Natural killer cell treated with Interleukin-12 subunit alpha and Interleukin-12 subunit beta and Interleukin-15 and Interleukin-18, amount 100 ng/mL, for 72 hours (primary cell): Measurements from ENCODE around the gene MRPL52. TPM values are rescaled to one million over a fixed set of nuclear protein-coding genes. Genes with fewer than 3 reads are reported as not detected.
"Not testable (repeated sequence)": the region's sequence is repeated elsewhere in the genome, so short reads cannot be mapped to it uniquely, and the experiment has no call there.

Experiments
- ATAC-seq, 2 donors: fragments of 150-1000 bp; cut with Tn5 transposase in 1 of 2; sonication (Bioruptor Pico), chemical (Tn5 transposase) in 1 of 2; 2 replicates each; pipeline ENCODE4 v1.10.0; 2021
- DNase-seq: peaks from one replicate; pipeline ENCODE4 v3.0.0; 2022; ENCODE audit warnings: low spot score
- H3K27ac Mint-ChIP-seq, 2 donors: 1 replicate in 1 of 2; 2 replicates in 1 of 2; pipeline ENCODE4 v1.8.0; 2022; ENCODE audit warnings: mixed read lengths in 2 of 2, mild to moderate bottlenecking in 1 of 2, moderate library complexity in 1 of 2
- H3K27me3 Mint-ChIP-seq, 2 donors: 1 replicate in 1 of 2; 2 replicates in 1 of 2; pipeline ENCODE4 v1.8.0; 2022; ENCODE audit warnings: mixed read lengths in 2 of 2
- H3K36me3 Mint-ChIP-seq: one replicate; pipeline ENCODE4 v1.8.0; 2022; ENCODE audit warnings: mixed read lengths
- H3K4me1 Mint-ChIP-seq, 2 donors: 1 replicate in 1 of 2; 2 replicates in 1 of 2; pipeline ENCODE4 v1.8.0; 2022; ENCODE audit warnings: low read depth in 2 of 2, mixed read lengths in 2 of 2, mild to moderate bottlenecking in 1 of 2
- H3K4me3 Mint-ChIP-seq: one replicate; pipeline ENCODE4 v1.8.0; 2022; ENCODE audit warnings: mixed read lengths
- H3K9me3 Mint-ChIP-seq: 2 replicates; pipeline ENCODE4 v1.8.0; 2022; ENCODE audit warnings: mixed read lengths
- total RNA-seq, 2 donors: library from RNA; stranded (reverse); gene quantifications; one replicate each; pipeline ENCODE4 v1.2.3, GENCODE V29; 2022

Gene MRPL52
- total RNA-seq, 2 donors from 2014 or later, result 116 to 134 TPM

DNA sequence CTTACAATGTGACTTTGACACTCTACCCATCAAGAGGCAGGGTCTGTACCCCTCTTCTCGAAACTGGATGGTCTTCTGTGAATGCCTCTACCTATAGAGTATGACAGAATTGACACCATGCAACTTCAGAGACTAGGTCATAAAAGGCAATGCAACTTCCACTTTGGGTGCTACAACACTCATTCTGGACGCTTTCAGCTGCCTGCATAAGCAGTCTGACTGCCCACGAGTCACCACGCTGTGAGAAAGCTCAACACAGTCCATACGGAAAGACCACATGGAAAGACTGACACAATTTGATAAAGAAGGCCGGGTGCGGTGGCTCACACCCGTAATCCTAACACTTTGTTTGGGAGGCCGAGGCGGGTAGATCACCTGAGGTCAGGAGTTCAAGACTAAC is 29.3 kb upstream of the MRPL52 start:
- no peak overlapping the region for H3K4me3 Mint-ChIP-seq
- no peaks in the 10 kb centered on the region for H3K9me3 Mint-ChIP-seq
- ATAC-seq (no peak), DNase-seq (no peak)
- no peaks in the 10 kb centered on the region for H3K4me1 Mint-ChIP-seq
- no peak overlapping the region for H3K27ac Mint-ChIP-seq
- peaks cover 46 to 69% of the 10 kb centered on the region in 2 donors for H3K27me3 Mint-ChIP-seq
- H3K36me3 Mint-ChIP-seq, result no peaks in the 10 kb centered on the region

DNA sequence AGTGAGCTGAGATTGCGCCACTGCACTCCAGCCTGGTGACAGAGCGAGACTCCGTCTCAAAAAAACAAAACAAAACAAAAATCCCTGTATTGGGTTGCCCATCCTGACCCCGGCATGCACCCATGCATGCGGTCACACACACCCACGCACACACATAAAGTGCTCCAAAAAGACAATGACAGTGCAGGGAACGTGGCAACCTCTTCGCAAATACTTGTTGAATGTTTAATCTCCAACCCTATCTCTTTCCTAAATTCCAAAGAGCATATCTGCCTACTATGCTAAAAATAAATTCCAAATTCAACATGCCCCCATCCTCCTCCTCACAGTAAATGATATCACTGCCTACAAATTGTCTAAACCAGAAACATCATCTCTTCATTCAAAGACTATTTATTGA is 28.0 kb upstream of the MRPL52 start:
- ATAC-seq, result no peak
- no peak for DNase-seq
- H3K36me3 Mint-ChIP-seq, result no peaks in the 10 kb centered on the region

DNA sequence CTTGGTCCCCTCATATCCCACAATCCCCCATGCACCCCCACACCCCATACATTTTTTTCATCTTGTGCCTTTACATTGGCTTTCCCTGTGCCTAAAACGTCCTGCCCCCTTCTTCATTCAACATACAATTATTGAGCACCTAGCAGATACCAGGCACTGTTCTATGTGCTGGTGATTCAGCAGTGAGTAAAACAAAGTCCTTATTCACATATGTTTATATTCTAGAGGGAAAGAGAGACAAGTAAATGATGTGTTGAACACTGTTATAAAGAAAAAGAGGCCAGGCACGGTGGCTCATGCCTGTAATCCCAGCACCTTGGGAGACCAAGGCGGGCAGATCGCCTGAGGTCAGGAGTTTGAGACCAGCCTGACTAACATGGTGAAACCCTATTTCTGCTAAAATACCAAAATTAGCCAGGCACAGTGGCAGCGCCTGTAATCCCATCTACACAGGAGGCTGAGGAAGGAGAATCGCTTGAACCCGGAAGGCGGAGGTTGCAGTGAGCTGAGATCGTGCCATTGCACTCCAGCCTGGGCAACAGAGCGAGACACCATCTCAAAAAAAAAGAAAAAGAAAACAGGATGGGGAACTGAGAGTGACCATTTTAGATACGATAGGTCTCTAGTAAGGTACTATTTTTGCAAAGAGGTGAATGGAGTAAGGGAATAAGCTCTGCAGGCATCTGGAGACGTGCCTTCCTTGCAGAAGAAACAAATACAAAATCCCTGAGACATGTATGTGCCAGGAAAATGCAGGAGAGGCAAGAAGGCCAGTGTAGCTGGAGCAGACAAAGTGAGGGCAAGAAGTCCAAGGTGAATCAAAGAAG is 26.6 kb upstream of the MRPL52 start:
- no peaks in the 10 kb centered on the region for H3K9me3 Mint-ChIP-seq
- no peak overlapping the region for H3K4me3 Mint-ChIP-seq
- H3K27me3 Mint-ChIP-seq, result peaks cover 43 to 75% of the 10 kb centered on the region in 2 donors
- ATAC-seq (no peak), DNase-seq (no peak)
- no peak overlapping the region for H3K27ac Mint-ChIP-seq
- no peaks in the 10 kb centered on the region for H3K4me1 Mint-ChIP-seq
- no peaks in the 10 kb centered on the region for H3K36me3 Mint-ChIP-seq

More for the DNA sequence above, 28.0 kb upstream of the MRPL52 start:
- no peak overlapping the region for H3K4me3 Mint-ChIP-seq
- no peaks in the 10 kb centered on the region for H3K9me3 Mint-ChIP-seq
- H3K27me3 Mint-ChIP-seq, result peaks cover 40 to 65% of the 10 kb centered on the region in 2 donors
- H3K4me1 Mint-ChIP-seq, result no peaks in the 10 kb centered on the region
- no peak overlapping the region for H3K27ac Mint-ChIP-seq

DNA sequence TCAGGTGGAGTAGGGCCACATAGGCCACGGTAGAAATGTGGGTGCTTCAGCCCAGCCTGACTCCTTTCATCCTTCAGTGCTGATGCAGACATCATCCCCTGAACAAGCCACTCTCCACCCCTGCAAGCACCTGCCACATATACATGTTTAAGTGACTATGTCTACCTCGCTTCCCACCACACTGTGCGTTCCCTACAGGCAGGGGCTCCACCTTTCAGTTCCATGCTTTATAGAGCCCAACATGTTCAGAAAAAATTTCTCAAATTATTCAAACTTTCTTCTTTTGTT is 26.1 kb upstream of the MRPL52 start:
- no peak overlapping the region for H3K27ac Mint-ChIP-seq
- no peaks in the 10 kb centered on the region for H3K9me3 Mint-ChIP-seq
- H3K27me3 Mint-ChIP-seq, result peaks cover 39 to 69% of the 10 kb centered on the region in 2 donors
- no peak for DNase-seq
- no peaks in the 10 kb centered on the region for H3K4me1 Mint-ChIP-seq
- H3K36me3 Mint-ChIP-seq, result no peaks in the 10 kb centered on the region
- ATAC-seq, result no peak
- no peak overlapping the region for H3K4me3 Mint-ChIP-seq

DNA sequence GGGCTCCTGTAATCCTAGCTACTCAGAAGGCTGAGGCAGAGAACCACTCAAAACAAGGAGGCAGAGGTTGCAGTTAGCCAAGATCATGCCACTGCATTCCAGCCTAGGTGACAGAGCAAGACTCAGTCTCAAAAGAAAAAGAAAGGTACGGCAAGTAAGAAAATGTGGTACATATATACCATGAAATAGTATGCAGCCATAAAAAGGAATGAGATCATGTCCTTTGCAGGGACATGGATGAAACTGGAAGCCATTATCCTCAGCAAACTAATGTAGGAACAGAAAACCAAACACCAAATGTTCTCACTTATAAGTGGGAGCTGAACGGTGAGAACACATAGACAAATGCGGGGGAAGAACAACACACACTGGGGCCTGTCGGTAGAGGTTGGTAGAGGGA is 24.5 kb upstream of the MRPL52 start:
- H3K4me3 Mint-ChIP-seq, ATAC-seq, H3K36me3 Mint-ChIP-seq, H3K9me3 Mint-ChIP-seq, H3K27ac Mint-ChIP-seq, DNase-seq, H3K4me1 Mint-ChIP-seq: not testable (repeated sequence)
- peaks cover 27 to 54% of the 10 kb centered on the region in 2 donors for H3K27me3 Mint-ChIP-seq

DNA sequence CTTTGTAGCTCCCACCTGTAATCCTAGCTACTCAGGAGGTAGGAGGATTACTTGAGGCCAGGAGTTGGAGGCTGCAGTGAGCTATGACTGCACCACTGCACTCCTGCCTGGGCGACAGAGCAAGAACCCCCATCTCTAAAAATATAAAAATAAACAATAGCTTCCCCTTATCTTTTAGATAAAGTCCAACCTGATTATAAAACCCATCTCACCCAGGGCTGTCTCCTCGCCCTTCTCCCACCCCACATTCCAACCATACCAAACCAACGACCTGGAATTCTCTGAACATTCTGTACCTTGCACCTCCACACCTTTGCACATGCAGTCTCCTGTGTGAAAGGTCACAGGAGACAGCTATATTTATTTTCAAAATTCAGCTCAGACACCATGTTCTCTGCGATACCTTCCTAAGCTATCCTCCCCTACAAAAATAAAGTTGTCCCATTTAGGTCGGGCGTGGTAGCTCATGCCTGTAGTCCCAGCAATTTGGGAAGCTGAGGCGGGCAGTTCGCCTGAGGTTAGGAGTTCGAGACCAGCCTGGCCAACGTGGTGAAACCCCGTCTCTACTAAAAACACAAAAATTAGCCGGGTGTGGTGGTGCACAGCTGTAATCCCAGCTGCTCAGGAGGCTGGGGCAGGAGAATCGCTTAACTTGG is 22.1 kb upstream of the MRPL52 start:
- no peaks in the 10 kb centered on the region for H3K4me1 Mint-ChIP-seq
- H3K36me3 Mint-ChIP-seq, result no peaks in the 10 kb centered on the region
- H3K9me3 Mint-ChIP-seq, result no peaks in the 10 kb centered on the region
- ATAC-seq, result no peak
- no peak overlapping the region for H3K4me3 Mint-ChIP-seq
- no peak overlapping the region for H3K27ac Mint-ChIP-seq
- H3K27me3 Mint-ChIP-seq, result peaks cover 19 to 43% of the 10 kb centered on the region in 2 donors
- DNase-seq, result no peak

DNA sequence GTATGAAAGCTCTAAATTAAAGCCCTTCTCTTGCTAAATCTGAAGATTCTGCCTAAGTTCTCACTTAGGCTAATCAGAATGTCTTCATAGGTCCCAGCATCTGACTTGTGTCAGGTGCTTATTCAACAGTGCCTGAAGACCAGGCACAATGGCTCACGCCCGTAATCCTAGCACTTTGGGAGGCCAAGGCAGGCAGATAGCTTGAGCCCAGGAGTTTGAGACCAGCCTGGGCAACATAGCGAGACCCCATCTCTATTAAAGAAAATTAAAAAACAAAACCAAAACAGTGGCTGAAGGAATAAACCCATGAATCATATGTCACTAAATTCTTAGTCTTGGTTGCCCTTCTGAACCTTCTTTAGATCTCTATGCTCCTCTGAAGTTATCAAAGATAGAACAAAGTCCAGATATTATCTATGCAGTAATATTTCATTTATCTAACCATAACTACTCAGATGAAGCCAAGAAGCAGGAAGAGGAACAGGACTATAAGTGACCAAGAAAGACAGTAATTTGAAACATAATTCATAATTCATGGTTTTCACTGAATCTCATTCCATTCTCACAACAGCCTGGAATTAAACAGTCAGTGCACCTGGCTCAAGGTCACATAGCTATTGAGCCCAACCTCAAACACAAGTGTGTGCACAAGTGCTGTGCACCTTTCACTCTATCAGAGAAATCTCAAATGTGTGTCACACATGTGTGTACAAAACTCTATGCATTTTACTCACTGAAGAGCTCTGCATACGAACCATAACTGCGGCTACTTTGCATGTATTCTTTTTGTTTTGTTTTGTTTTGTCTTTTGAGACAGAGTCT is 21.1 kb upstream of the MRPL52 start:
- Mint-ChIP-seq H3K4me3 (no peak overlapping the region), H3K9me3 (no peaks in the 10 kb centered on the region), H3K27ac (no peak overlapping the region), H3K36me3 (no peaks in the 10 kb centered on the region), H3K27me3 (peaks cover 16 to 34% of the 10 kb centered on the region in 2 donors), H3K4me1 (no peaks in the 10 kb centered on the region)
- no peak for DNase-seq
- no peak for ATAC-seq

DNA sequence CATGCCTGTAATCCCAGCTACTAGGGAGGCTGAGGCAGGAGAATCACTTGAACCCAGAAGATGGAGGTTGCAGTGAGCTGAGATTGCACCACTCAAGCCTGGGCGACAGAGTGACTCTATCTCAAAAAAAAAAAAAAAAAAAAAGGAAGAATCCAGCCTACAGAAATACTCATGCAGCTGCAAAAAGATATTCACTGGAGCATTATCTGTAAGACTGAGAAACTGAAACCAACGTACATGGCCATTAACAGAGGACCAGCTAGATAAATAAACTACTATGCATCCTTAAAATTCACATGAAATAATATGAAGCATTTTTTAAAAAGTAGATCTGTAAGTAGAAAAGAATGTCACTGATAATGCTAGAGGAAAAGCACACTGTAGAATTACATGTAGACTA is 18.0 kb upstream of the MRPL52 start:
- H3K9me3 Mint-ChIP-seq, result no peaks in the 10 kb centered on the region
- DNase-seq (no peak), ATAC-seq (no peak)
- no peaks in the 10 kb centered on the region for H3K4me1 Mint-ChIP-seq
- H3K27ac Mint-ChIP-seq, result no peak overlapping the region
- H3K36me3 Mint-ChIP-seq, result no peaks in the 10 kb centered on the region
- H3K27me3 Mint-ChIP-seq, result peaks cover 11 to 26% of the 10 kb centered on the region in 2 donors
- no peak overlapping the region for H3K4me3 Mint-ChIP-seq

DNA sequence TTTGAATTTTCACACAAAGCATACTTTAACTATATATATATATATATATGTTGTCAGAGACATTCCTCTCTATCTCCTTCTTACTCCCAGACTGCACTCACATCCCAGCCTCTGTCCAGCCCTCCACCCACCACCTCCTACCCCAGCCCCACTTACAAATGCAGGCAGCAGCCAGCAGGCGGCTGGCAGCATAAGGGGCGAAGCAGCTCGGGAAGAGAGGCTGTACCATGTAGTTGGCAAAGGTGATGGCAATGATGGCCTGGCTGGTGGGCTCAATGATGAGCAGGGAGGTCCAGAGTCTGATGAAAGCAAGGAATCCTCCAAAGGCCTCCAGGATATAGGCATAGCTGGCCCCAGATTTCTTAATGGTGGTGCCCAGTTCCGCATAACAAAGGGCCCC is 16.9 kb upstream of the MRPL52 start:
- Mint-ChIP-seq H3K4me3 (no peak overlapping the region), H3K9me3 (no peaks in the 10 kb centered on the region), H3K27me3 (peaks cover 8 to 16% of the 10 kb centered on the region in 2 donors), H3K36me3 (no peaks in the 10 kb centered on the region), H3K4me1 (no peaks in the 10 kb centered on the region), H3K27ac (no peak overlapping the region)
- ATAC-seq, result no peak
- no peak for DNase-seq

DNA sequence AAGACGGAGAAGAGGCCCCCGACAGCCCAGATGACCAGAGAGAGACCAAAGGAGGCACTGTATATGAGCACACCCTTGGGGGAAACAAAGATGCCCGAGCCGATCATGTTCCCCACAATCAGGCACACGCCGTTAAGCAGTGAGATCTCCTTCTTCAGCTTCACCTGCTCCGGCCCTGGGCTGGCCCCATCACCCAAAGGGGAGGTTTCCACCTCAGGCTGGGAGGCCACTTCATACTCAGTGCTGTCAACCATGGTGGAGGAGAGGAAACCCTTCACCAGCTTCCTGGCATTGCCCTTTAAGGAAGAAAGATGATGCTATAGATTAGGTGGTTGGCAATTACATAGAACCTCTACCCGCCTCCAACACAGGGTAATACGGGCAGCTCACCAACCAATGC is 16.5 kb upstream of the MRPL52 start:
- Mint-ChIP-seq H3K27ac (no peak overlapping the region), H3K27me3 (peaks cover 11 to 15% of the 10 kb centered on the region in 2 donors), H3K4me1 (no peaks in the 10 kb centered on the region), H3K9me3 (no peaks in the 10 kb centered on the region), H3K4me3 (no peak overlapping the region), H3K36me3 (no peaks in the 10 kb centered on the region)
- peak; percentile 17 to 36 for ATAC-seq
- DNase-seq, result no peak

DNA sequence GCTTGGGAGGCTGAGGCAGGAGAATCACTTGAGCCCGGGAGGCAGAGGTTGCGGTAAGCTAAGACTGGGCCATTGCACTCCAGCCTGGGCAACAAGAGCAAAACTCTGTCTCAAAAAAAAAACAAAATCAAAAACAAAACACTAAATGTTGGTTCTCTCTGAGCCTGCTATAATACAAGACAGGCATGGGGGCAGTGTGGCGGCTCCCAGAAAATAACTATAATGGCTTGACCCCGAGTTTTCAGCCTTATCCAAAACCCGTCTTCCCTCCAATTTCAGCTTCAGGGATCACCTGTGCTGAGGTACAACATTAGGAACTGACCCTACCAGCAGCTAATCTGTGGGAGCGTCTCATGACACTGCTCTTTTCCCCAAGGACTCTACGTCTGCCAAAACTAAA is 15.3 kb upstream of the MRPL52 start:
- H3K27me3 Mint-ChIP-seq, result peaks cover 15 to 17% of the 10 kb centered on the region in 2 donors
- no peak overlapping the region for H3K4me3 Mint-ChIP-seq
- no peaks in the 10 kb centered on the region for H3K9me3 Mint-ChIP-seq

DNA sequence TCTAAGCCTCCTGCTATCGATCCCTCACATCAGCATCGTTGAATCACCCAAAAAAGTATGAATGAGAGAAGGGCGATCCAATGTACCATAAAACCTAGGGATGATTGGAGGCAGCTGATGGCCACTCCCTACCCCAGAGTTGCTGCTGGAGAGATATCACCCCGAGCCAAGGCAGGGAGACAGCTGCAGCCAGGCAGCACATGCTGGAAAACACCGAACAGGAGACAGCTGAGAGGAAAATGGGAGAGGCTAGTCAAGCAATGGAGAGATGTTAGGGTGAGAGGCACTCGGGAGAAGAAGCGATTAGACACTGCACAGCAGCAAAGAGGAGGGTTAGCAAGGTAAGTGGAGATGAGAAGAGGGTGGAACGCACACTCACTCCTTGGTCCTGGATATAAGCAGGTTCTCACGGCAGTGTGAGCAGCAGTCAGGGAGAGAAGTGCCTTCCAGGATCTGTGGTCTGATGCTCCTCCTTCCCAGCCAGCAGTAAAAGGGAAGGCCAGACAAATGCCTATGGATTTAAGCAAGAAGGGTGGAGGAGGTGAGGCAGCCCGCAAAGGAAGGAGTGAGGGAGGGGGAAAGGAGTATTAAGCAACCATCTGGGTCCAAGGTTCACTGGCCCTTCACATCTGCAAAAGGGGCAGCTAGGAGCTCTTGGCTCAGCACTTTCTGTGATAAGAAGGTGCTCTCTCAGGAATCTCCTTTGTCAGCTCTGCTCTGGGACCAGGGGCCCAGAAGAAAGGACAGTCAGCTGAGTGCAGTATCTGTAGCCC is 14.6 kb upstream of the MRPL52 start, which contains the start of gene SLC7A7:
Gene SLC7A7, minus strand, starts transcription at position 495 of the 773 bp plus-strand sequence. CDS start 2,037 bp downstream, outside the sequence.
- Mint-ChIP-seq H3K4me3 (no peak within 1 kb of the TSS), H3K36me3 (no peaks in the 10 kb centered on the region), H3K4me1 (peaks cover 0 to 3% of the 10 kb centered on the region in 2 donors), H3K27ac (no peak within 1 kb of the TSS), H3K27me3 (peaks cover 20 to 21% of the 10 kb centered on the region in 2 donors), H3K9me3 (no peaks in the 10 kb centered on the region)
- ATAC-seq, result peak in 1 of 2 donors; percentile 26
- no peak for DNase-seq

More for the DNA sequence above, 15.3 kb upstream of the MRPL52 start:
- DNase-seq, result no peak
- Mint-ChIP-seq H3K36me3 (no peaks in the 10 kb centered on the region), H3K27ac (no peak overlapping the region), H3K4me1 (no peaks in the 10 kb centered on the region)
- ATAC-seq, result no peak
